CD4-positive, alpha-beta T cell treated with Interleukin-4 for 4 hours (primary cell): Measurements from ENCODE around the gene CGB2.
"Not testable (repeated sequence)": the region's sequence is repeated elsewhere in the genome, so short reads cannot be mapped to it uniquely, and the experiment has no call there.

Experiments
- DNase-seq: peaks from one replicate; pipeline ENCODE4 v3.0.0-alpha.2; 2020

CGB2 gene

DNA sequence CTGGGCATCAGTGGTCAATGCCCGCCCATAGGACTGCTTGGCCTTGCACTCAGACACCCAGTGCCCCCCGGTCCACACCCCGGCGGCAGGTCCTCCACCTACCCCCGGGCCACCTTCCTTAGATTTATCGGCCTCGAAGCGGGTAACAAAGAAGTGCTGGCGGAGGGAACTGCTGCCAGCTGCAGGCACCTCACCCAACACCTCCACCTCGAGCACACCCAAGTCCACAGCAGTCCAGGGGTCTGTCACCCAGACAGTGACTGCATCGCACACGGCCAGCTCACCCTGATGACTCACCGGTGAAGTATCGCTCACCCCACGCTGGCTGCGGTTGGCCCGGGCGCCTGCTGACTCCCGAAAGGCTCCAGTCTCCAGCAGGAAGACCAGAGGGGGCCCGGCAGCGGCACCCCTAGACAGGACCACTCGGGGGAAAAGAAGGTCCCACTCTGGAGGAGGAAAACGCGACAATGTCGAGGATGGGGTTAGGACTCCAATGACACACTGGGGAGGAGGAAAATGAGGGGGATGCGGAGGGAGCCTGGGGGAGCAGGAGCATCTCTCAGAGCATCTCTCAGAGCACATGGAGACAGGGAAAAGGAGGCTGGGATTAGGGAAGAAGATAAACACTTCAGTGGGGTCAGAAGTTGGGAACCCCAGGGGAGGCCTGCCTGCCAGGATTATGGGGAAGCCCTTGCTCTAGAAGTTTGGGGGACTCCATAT, 7.0 kb downstream of the CGB2 start:
- DNase-seq = not testable (repeated sequence)

DNA sequence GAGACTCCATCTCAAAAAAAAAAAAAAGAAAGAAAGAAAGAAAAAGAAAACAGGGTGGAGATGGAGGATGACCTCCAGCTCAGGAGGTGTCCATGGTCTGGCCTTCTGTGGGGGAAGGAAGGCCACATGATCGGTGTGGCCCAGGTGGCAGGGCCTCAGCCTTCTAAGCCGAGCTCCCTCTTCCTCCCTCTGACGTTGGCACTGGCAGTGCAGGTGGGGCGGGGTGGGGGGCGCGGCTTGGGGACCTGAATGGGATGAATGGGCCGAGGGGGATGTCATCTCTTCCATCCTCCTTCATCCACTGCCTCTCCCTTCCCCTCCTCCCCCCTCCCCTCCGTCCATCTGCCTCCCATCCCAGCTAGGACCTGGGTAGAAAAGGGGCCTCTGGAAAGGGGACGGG, 8.0 kb downstream of the CGB2 start:
- DNase-seq = not testable (repeated sequence)

DNA sequence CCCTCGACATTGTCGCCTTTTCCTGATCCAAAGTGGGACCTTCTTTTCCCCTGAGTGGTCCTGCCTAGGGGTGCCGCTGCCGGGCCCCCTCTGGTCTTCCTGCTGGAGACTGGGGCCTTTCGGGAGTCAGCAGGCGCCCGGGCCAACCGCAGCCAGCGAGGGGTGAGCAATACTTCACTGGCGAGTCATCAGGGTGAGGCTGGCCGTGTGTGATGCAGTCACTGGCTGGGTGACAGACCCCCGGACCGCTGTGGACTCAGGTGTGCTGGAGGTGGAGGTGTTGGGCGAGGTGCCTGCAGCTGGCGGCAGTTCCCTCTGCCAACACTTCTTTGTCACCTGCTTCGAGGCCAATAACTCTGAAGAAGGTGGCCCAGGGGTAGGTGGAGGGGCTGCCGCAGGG, 10.5 kb downstream of the CGB2 start:
- DNase-seq = no peak

DNA sequence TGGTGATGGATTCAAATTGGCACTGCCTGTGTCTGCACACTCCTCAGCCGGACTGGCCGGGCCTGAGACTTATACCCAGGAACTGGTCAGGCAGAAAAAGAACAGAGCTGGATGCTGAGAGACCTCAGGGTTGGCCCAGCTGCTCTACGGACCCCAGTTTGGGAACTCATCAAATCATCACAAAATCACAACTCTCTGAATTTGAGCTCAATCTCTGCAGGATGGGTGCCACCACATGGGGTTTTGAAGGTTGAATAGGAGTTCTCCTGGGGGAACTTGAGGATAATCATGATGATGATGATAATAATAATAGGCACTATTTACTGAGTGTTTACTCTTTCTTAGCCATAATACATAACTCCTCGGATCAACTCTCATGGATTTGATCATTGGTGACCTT, 11.0 kb downstream of the CGB2 start:
- DNase-seq = not testable (repeated sequence)

DNA sequence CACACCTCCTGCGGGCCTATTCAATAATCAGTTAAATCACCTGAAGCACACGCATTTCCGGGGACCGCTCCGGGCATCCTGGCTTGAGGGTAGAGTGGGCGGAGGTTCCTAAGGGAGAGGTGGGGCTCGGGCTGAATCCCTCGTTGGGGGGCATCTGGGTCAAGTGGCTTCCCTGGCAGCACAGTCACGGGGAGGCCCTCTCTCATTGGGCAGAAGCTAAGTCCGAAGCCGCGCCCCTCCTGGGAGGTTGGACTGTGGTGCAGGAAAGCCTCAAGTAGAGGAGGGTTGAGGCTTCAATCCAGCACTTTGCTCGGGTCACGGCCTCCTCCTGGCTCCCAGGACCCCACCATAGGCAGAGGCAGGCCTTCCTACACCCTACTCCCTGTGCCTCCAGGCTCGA, 11.9 kb downstream of the CGB2 start, which contains the start of gene CGB5:
Gene CGB5, plus strand, starts transcription at position 301 of the 400 bp plus-strand sequence. CDS start 362 bp downstream, outside the sequence.
- DNase-seq = not testable (repeated sequence)

DNA sequence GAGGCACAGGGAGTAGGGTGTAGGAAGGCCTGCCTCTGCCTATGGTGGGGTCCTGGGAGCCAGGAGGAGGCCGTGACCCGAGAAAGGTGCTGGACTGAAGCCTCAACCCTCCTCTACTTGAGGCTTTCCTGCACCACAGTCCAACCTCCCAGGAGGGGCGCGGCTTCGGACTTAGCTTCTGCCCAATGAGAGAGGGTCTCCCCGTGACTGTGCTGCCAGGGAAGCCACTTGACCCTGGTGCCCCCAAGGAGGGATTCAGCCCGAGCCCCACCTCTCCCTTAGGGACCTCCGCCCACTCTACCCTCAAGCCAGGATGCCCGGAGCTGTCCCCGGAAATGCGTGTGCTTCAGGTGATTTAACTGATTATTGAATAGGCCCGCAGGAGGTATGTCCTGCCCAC, 17.3 kb downstream of the CGB2 start, which contains the start of gene CGB8:
Gene CGB8, minus strand, starts transcription at position 101 of the 400 bp plus-strand sequence. CDS start 372 bp downstream, outside the sequence.
- DNase-seq = not testable (repeated sequence)

DNA sequence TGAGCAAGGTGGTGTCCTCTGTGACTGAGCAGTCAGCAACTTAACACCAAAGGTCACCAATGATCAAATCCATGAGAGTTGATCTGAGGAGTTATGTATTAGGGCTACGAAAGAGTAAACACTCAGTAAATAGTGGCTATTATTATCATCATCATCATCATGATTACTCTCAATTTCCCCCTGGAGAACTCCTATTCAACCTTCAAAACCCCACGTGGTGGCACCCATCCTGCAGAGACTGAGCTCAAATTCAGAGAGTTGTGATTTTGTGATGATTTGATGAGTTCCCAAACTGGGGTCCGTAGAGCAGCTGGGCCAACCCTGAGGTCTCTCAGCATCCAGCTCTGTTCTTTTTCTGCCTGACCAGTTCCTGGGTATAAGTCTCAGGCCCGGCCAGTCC, 18.1 kb downstream of the CGB2 start:
- not testable (repeated sequence) for DNase-seq

DNA sequence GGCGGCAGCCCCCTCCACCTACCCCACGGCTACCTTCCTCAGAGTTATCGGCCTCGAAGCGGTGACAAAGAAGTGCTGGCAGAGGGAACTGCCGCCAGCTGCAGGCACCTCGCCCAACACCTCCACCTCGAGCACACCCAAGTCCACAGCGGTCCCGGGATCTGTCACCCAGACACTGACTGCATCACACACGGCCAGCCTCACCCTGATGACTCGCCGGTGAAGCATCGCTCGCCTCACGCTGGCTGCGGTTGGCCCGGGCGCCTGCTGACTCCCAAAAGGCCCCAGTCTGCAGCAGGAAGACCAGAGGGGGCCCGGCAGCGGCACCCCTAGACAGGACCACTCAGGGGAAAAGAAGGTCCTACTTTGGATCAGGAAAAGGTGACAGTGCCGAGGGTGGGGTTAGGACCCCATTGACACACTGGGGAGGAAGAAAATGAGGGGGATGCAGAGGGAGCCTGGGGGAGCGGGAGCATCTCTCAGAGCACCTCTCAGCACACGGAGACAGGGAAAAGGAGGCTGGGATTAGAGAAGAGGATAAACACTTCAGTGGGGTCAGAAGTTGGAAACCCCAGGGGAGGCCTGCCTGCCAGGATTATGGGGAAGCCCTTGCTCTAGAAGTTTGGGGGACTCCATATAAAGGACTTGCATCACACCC, 18.8 kb downstream of the CGB2 start:
- DNase-seq = not testable (repeated sequence)

DNA sequence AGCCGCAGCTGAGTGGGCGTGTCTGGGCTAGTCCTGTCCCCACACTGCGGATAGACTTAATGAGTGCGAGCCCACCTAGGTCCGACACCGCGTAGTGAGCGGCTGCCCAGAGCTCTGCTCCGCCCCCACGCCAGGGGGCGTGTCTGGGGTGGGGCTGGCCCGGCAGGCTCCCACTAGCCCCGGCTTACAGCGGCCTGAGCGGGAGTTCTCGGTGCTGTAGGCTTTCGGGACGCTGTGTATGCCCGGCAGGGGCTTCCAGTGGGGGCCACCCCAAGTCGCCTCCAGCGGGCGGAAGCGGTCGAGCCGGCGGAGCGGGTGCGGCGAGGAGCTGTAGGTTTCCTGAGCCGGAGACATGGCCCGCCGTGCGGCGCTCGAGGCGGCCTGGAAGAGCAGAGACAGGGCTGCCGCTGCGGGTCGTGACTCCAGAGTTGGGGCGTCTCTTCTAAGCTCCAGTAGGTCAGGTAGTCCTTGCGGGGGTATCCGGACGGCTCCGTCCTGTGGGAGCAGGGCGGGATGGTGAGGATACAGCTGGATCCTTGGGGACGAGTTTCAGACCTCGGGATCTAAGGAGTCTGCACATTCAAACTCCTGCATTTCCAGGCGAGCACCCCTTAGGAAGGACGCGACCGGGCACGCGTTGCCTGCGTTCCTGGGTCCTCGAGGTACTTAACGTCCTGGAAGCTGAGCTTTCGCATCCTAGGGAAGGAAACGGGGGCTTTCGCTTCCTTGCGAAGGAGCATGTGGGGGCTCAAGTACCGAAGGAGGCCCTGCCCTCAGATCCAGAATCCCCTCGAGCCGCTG, 24.6 kb downstream of the CGB2 start:
- peak; percentile 27 for DNase-seq

DNA sequence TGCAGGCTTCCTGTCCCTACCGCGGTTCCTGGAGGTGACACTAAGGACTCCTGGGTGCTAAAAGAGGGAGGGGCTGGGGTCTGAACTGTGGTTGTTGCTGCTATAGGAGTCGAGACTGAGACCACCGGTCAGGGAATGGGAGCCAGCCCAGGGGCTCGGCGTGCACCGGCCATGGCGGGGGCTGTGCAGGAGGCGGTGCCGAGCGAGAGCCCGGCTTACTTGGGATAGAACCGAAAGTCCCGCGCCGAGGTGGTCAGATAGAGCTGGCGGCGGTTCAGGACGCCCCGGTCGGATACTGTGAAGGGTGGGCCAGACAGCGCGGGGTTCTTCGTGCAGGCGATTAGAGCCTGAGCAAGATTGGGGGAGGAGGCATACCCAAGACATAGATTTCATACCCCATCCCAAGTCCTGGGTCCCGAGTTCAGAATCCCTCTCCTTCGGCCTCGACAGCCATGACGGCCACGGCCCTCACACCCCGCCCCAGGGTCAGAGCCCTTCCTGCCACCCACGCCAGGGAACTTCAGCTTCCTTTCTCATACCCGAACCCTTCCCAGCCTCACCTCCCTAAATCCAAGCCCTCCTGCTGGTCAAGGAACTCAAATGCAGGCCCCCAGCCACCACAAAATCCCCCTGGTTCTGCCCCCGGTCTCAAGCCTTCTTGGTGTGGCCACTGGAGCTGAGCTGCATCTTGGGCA, 25.4 kb downstream of the CGB2 start:
- DNase-seq = not testable (repeated sequence)

DNA sequence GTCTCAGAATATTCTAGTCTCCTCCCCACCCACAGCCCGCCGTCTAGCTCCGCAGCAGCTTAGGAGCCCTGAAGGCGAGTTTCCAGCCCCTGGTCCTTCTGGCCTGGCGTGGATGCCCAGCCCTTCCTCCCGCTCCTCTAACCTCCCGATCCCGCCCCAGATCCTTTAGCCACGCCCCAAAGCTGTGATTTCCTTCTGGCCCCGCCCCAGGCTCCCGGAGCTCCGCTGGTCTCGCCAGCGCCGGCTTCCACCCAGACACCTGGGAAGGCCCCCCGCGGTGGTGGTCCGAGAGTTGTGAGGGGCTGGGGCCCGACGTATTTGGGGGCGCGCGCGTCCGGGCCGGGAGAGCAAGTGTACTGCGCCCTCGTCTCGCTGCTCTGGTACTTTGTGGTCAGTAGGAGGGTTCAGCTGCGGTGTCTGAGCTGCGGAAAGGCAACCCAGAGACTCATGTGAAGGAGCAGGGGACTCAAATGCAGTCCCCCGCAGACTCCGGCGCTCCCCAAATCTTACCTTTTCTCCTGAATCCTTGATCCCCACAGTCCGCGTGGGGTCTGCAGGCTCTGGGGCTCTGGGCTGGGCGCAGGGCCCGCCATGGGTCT, 26.0 kb downstream of the CGB2 start, which contains the start of gene CGB7:
Gene CGB7, minus strand, starts transcription at position 114 of the 599 bp plus-strand sequence. CDS start 2,374 bp downstream, outside the sequence.
- DNase-seq = peak; percentile 14

DNA sequence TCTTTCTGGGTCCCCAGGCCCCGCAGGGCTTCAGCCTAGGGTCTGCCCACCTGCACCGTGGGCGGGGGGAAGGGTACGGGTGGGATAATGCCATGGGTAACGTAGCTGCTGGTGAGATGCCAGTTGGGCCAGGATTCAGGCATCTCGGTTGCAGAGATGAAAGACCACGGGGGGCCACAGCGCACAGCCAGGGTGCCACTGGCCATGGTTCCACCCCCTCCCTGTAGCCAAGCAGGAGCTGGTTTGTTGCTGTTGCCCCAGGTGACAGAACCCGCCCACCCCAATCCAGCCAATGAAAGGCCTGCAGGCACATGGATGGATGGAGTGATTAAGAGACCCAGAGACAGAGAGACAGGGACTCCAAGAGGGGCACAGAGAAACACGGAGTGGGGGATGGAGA, 26.9 kb downstream of the CGB2 start:
- no peak for DNase-seq

DNA sequence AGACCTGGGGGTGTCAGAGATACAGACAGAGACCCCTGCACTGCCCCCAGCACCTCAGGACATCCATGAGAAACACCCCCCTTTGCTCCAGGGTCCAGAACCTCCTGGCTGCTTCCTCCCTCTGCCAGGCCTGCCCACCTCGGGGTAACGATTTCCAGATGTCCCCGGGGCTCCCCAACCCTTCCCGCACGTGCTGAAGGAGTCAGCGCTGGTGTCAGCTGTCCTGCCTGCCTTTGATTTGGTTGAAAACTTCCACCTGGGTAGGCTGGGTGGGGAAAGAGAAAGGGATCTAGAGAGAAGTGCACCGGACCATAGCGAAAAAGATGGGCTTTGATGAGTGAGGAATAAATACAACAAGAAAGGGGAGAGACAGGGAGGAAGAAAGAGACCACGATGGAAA, 27.4 kb downstream of the CGB2 start:
- DNase-seq = no peak

DNA sequence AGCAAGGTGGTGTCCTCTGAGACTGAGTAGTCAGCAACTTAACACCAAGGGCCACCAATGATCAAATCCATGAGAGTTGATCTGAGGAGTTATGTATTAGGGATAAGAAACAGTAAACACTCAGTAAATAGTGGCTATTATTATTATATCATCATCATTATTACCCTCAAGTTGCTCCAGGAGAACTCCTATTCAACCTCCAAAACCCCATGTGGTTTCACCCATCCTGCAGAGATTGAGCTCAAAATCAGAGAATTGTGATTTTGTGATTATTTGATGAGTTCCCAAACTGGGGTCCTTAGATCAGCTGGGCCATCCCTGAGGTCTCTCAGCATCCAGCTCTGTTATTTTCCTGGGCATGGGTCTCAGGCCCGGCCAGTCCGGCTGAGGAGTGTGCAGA, 29.3 kb downstream of the CGB2 start:
- no peak for DNase-seq

DNA sequence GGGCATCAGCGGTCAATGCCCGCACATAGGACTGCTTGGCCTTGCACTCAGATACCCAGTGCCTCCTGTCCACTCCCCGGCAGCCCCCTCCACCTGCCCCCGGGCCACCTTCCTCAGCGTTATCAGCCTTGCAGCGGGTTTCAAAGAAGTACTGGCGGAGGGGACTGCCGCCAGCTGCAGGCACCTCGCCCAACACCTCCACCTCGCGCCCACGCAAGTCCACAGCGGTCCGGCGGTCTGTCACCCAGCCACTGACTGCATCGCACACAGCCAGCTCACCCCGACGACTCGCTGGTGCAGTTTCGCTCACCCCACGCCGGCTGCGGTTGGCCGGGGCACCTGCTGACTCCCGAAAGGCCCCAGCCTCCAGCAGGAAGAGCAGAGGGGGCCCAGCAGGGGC, 29.8 kb downstream of the CGB2 start:
- no peak for DNase-seq

DNA sequence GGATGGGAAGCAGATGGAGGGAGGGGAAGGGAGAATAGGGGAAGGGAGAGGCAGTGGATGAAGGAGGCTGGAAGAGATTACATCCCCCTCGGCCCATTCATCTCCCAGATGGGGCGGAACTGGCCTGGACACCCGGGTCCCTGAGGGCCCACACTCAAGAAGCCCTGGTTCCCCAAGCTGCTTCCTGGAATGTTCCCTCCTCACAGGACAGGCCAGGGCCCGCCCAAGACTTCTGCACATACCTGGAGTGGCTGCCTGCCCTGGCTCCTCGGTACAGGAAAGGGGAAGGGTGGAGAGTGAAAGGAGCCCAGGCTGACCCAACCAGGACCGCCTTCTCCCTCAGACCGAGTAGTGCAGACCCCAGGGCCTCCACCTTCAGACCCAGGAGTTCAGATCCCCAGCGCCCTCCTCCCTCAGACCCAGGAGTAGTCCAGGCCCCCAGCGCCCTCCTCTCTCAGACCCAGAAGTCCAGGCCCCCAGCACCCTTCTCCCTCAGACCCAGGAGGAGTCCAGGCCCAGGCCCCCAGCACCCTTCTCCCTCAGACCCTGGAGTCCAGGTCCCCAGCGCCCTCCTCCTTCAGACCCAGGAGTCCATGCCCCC, 32.4 kb downstream of the CGB2 start:
- no peak for DNase-seq

DNA sequence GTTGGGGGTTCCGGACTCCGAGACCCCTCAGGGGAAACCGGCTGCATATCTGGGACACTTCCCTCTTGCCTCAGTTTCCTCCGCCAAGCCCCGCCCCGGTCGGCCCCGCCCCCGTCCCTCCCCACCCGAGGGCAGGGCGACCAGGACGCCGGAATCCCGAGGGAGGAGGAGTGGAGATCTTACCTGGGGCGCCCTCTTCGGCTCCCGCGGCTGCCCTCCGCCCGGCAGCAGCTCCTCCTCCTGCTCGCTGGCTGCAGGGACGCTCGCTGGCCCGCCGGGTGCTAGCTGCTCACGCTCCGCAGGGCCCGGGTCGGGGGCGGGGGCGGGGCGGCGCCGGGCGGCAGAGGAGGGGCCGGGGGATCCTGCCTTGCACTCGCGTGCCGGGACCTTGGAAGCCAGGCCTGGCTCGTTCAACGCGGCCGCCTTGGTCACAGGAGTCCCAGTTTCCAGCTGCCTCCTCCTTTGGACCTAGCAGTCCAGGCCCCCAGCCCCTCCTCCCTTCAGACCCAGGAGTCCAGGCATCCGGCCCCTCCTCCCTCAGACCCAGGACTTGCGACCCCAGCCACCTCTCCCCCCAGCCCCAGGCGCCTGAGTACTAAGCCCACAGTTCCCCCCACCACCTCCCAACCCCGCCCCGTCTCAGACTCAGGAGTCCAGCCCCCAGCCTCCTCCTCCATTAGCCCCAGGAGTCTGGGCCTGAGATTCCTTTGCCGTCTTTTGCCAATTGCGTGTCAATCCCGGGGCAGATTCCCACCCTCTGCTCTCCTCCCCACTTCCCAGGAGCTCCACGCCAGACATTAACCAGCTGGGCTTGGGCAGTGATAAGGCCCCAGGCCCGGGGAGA, 33.3 kb downstream of the CGB2 start, which contains the start of gene NTF4:
Gene NTF4, minus strand, starts transcription at position 51 of the 844 bp plus-strand sequence. CDS start 2,821 bp downstream, outside the sequence.
- DNase-seq = no peak

DNA sequence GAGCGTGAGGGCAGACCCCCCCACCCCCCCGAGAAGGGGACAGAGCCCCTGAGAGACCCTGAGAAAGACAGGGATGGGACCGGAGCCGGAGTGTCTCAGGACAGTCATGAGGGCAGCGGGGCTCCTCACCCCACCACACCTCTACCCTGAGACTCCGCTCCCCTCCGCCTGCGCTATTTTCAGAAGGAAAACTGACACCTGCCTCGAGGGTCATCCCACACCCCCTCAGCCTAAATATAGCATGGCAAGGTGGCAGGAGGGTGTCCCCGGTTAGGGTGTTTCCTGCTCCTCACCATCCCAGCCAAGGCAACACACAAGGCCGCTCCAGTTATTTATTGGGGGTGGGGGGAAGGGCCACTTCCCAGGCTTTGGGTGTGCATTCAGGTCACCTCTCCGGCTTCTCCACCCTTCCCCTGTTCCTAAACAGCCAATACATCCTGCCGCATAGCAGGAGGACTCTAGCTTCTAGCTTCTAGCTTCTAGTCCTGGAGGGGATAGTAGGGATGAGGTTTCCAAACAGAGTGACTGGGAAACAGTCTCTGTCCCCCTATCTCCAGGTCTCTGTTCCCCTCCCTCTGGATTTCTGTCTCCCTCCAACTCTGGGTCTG, 34.3 kb downstream of the CGB2 start:
- DNase-seq = no peak

DNA sequence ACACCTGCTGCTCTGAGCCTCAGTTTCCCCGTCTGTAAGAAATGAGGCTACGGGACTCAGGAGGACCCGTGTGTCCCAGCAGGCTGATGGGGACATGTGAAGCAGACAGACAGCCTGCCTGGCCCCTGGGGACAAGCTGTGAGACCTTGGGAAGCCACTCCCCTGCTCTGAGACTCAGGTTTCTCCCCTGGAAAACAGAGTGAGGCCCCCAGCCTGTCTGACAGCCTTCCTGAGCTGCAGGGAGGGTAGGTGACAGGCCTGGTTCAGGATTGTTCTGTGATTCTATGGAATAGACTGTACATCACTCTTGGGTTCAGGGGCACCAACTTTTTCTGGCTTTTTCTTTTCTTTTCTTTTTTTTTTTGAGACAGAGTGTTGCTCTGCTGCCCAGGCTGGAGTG, 35.9 kb downstream of the CGB2 start:
- no peak for DNase-seq

DNA sequence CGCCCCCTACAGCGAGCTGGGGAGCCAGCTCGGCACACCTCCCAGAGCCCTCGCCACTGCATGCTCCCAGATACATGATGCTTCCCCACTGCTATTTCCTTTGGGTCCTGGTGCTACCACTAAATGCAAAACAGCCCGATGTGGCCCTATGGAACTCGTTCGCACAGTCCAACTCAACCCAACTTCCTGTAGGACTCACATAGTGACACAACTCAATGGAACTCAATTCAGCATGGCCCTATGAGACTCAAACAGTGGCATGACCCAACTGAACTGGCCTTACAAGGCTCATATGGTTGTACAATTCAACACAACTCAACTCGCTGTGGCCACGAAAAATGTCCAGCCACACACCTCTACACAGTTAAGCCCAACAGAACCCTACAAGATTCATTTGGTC, 37.3 kb downstream of the CGB2 start:
- no peak for DNase-seq
